ENCODE measurements around the gene HOXD4.

DNA sequence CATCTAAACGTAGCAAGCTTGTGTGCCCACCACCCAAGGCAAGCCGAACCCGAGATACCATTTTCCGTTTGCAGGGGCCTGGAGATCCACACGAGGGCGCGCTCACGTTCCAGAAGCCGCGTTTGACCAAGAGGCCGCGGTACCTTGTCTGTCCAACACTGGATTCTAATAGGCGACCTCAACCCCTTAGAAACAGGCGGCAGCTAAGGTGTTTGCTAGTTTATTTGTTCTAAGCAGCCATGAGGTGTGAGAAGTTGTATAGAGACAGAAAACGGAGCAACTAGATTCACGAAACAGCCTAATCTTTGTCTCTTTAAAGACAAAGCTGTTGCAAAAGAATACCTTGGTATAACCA is 40.1 kb upstream of the HOXD4 start:
- TF ChIP-seq CTCF (IDR thresholded peaks at IDR 0.05), result no peak
- no peak for TF ChIP-seq POLR2A (IDR thresholded peaks at IDR 0.05)
